Thymus (tissue), 11 donors: ENCODE data around the gene LHX8. TPM values are rescaled to one million over a fixed set of nuclear protein-coding genes. Genes with fewer than 3 reads are reported as not detected.
A peak's percentile ranks its signal among the peaks of the same experiment; 100 is the strongest.

Source experiments
- DNase-seq, 9 donors: peaks; one replicate each; pipeline ENCODE4 v3.0.0-alpha.2; 2013; ENCODE audit warnings: low spot score in 9 of 9, low read depth in 6 of 9, missing footprints in 1 of 9
- H3K27ac ChIP-seq, 2 donors: one replicate each; pipeline ENCODE4 v1.5.1; 2013; ENCODE audit warnings: control low read depth in 1 of 2, low read depth in 1 of 2, low read length in 1 of 2, mild to moderate bottlenecking in 1 of 2, moderate library complexity in 1 of 2
- H3K27me3 ChIP-seq, 2 donors: one replicate each; pipeline ENCODE4 v1.5.1; 2013; ENCODE audit warnings: low read length in 1 of 2; ENCODE audit not compliant: control insufficient read depth in 2 of 2, insufficient read depth in 1 of 2
- H3K36me3 ChIP-seq, 2 donors: one replicate each; pipeline ENCODE4 v1.5.1; 2013; ENCODE audit warnings: low read length in 1 of 2, mild to moderate bottlenecking in 1 of 2, moderate library complexity in 1 of 2; ENCODE audit not compliant: control insufficient read depth in 2 of 2, insufficient read depth in 2 of 2
- H3K4me1 ChIP-seq, 2 donors: one replicate each; pipeline ENCODE4 v1.5.1; 2013; ENCODE audit warnings: low read length in 2 of 2; ENCODE audit not compliant: control insufficient read depth in 2 of 2, insufficient read depth in 2 of 2
- H3K4me3 ChIP-seq, 2 donors: one replicate each; pipeline ENCODE4 v1.5.1; 2013; ENCODE audit warnings: low read length in 2 of 2, control low read depth in 1 of 2, mild to moderate bottlenecking in 1 of 2
- H3K9me3 ChIP-seq, 2 donors: one replicate each; pipeline ENCODE4 v1.5.1; 2013; ENCODE audit warnings: low read length in 1 of 2, mild to moderate bottlenecking in 1 of 2; ENCODE audit not compliant: control insufficient read depth in 2 of 2, insufficient read depth in 1 of 2
- WGBS: extraction: QIAGEN DNeasy Blood & Tissue Kit; methylation state at CpG from one replicate; pipeline ENCODE4 v1.1.7; 2013; 5-methylcytosine and 5-hydroxymethylcytosine counted together
- polyA plus RNA-seq: library from polyadenylated mRNA; stranded (reverse); fragments of 200-250 nt; gene quantifications from one replicate; pipeline ENCODE4 v1.2.3, GENCODE V29; 2013
- total RNA-seq: library from RNA; stranded (reverse); fragments of 120-200 nt; gene quantifications from one replicate; pipeline ENCODE4 v1.2.4, GENCODE V29; 2013
- donor health status: healthy.

LHX8 gene
- total and polyA plus RNA-seq, 2 donors: 0.02 to 0.05 TPM

DNA sequence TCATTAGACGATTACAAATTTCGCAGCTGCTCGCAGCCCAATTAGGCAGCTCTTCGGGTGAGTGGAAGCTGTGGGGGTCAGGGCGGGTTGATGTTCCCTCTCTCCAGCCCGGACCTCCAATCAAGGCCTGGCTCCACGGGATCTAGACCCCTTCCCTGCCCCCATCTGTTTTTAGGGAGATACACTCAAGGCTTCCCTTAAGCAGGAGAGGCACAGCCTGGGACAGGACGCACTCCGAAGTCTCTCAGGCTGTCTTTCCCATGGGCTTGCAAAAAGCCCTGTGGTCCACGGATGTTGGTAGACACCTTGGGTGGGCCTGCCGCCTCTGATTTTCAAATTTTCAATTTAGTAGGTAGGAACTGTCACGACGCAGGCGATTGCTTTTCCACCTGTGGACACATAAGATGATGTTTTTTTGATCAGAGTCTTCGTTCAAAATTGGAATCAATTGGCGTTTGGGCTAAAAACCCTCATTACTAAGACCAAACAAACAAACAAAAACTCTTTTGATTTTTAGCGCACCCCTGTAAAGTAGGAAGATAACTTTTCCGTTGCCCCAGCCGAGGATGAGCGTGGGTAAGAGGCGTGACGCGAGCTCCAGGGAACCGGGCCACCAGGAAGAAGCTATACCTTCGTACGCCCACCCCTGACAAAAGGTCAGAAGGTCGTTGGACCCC, 2.5 kb upstream of the LHX8 start:
- H3K27ac ChIP-seq: no peak overlapping the region
- WGBS: 8% methylated on average over 27 of the region's 27 CpGs
- H3K36me3 ChIP-seq: no peaks in the 10 kb centered on the region
- peaks cover 89 to 100% of the 10 kb centered on the region in 2 donors for H3K27me3 ChIP-seq
- H3K9me3 ChIP-seq: peaks cover 0 to 4% of the 10 kb centered on the region in 2 donors
- peaks cover 0 to 4% of the 10 kb centered on the region in 2 donors for H3K4me1 ChIP-seq
- no peak for DNase-seq
- no peak overlapping the region for H3K4me3 ChIP-seq

DNA sequence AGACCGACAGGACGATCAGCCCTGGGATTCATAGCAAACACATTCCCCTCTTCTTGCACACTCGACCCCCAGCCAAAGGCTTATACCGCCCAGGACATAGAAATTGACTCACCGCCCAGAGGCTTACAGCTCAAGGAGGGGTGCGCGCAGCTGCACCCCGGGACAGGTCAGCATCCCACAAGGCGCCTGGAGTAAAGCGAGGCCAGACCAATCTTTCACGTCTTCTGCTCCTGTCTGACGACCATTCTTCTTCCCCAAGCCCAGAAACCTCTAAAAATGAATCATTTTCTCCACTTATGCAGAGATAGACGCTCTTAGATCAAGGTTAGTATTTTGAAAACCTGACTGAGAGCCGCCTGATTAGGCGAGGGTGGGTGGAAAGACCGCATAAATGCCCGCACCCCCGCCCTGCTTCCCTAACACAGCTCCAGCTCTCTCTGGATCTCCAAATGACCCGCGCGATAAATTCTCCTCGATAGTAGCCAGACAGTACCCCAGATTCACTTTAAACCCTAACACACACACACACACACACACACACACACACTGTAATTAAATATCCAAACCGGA, 1.9 kb upstream of the LHX8 start:
- no peak overlapping the region for H3K27ac ChIP-seq
- H3K9me3 ChIP-seq: peaks cover 0 to 4% of the 10 kb centered on the region in 2 donors
- peaks cover 88 to 100% of the 10 kb centered on the region in 2 donors for H3K27me3 ChIP-seq
- WGBS: 7% methylated on average over 23 of the region's 23 CpGs
- peaks cover 0 to 4% of the 10 kb centered on the region in 2 donors for H3K4me1 ChIP-seq
- H3K36me3 ChIP-seq: no peaks in the 10 kb centered on the region
- no peak for DNase-seq
- H3K4me3 ChIP-seq: no peak overlapping the region

DNA sequence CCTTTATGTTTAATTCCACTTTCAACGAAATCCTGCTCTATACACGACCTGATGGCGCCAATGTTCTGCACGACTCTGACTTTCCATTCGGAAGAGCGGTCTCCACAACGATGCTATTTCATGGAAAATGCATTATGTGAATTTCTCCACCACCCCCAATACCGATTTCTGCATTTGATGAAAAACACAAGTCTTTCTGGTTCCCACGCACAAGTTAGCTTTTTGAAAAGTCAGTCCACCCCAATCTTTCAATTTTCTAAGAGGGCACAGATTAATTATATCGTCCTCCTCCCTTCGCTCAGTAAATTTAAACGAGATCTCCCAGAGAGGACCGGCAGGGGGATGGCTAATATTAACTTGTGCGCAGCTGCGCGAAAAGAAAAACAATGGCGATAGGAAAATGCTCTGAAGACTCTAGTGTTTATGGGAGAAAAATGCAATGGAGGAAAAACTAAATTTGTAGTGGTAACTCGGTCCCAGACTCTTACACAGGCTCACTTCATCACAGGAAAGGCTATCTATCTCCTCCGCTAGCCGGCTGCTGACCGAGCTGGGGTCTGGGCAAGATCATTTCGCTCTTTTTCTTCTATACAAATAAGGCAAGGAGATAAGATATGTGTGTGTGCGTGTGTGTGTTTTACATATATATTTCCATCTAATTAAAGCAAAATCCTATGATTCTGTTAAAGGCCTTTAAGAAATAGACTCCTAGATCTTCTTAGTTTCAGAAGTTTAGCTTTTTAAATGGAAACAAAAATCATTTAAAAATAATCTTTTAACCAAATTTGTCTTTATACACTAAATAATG, 1.2 kb upstream of the LHX8 start:
- peaks cover 89 to 100% of the 10 kb centered on the region in 2 donors for H3K27me3 ChIP-seq
- H3K4me1 ChIP-seq: peaks cover 0 to 4% of the 10 kb centered on the region in 2 donors
- no peak for DNase-seq
- H3K27ac ChIP-seq: no peak overlapping the region
- 14% methylated on average over 23 of the region's 23 CpGs for WGBS
- peaks cover 0 to 4% of the 10 kb centered on the region in 2 donors for H3K9me3 ChIP-seq
- H3K4me3 ChIP-seq: no peak overlapping the region
- H3K36me3 ChIP-seq: no peaks in the 10 kb centered on the region

- peaks cover 72 to 91% of the 10 kb centered on the region in 2 donors for H3K27me3 ChIP-seq
- H3K27ac ChIP-seq: no peak overlapping the region
- no peak overlapping the region for H3K4me3 ChIP-seq
- 3% methylated on average over 54 of the region's 54 CpGs for WGBS
- no peaks in the 10 kb centered on the region for H3K36me3 ChIP-seq
- DNase-seq: no peak
- H3K4me1 ChIP-seq: peaks cover 0 to 4% of the 10 kb centered on the region in 2 donors
- H3K9me3 ChIP-seq: peaks cover 0 to 4% of the 10 kb centered on the region in 2 donors
These were observed 722 bp downstream of the LHX8 start for GRCh38 chr1:75134647-75135572.

- no peaks in the 10 kb centered on the region for H3K36me3 ChIP-seq
- peaks cover 0 to 4% of the 10 kb centered on the region in 2 donors for H3K9me3 ChIP-seq
- no peak overlapping the region for H3K4me3 ChIP-seq
- H3K27me3 ChIP-seq: peaks cover 65 to 83% of the 10 kb centered on the region in 2 donors
- WGBS: 4% methylated on average over 23 of the region's 23 CpGs
- DNase-seq: peak in 1 of 9 donors; percentile 17
- H3K27ac ChIP-seq: no peak overlapping the region
- peaks cover 0 to 4% of the 10 kb centered on the region in 2 donors for H3K4me1 ChIP-seq
These were observed 1.5 kb downstream of the LHX8 start for GRCh38 chr1:75135573-75136194.

DNA sequence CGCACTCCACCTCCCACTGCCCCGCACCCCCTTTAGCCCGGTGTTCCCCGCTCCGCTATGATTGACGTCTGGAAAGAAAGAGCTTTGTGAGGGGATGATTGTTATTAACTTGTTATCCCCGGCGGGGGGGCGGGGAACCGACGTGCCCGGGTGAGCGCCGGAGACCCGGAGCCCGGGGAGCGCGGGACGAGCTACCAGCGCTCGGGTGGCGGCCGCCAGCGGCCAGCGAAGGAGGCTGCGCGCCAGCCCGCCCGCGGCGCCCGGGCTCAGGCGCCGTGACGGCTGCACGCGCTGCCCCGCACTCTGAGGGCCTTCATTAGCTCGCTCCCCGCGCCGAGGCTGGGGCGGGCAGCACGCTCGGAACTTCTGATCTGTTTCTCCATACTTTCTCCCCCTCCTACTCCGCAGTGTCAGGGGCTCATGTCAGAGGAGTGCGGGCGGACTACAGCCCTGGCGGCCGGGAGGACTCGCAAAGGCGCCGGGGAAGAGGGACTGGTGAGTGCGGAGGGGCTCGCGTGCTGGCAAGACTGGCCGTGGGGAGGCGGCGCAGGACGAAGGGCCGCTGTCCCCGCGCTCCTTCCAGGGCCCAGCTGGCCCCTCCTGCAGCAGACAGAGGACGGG, 2.1 kb downstream of the LHX8 start:
- Histone ChIP-seq H3K36me3 (no peaks in the 10 kb centered on the region), H3K27ac (no peak overlapping the region), H3K4me3 (no peak overlapping the region), H3K27me3 (peaks cover 58 to 77% of the 10 kb centered on the region in 2 donors), H3K4me1 (peaks cover 0 to 4% of the 10 kb centered on the region in 2 donors), H3K9me3 (peaks cover 0 to 4% of the 10 kb centered on the region in 2 donors)
- 5% methylated on average over 64 of the region's 64 CpGs for WGBS
- no peak for DNase-seq

GRCh38 chr1:75136921-75137641, 2.9 kb downstream of the LHX8 start:
- DNase-seq: no peak
- Histone ChIP-seq H3K36me3 (no peaks in the 10 kb centered on the region), H3K9me3 (peaks cover 0 to under 1% of the 10 kb centered on the region in 2 donors), H3K4me3 (no peak overlapping the region), H3K27me3 (peaks cover 51 to 69% of the 10 kb centered on the region in 2 donors), H3K4me1 (peaks cover 0 to 4% of the 10 kb centered on the region in 2 donors), H3K27ac (no peak overlapping the region)
- WGBS: 6% methylated on average over 37 of the region's 37 CpGs
